HL-60 (cell line): ENCODE measurements around the gene KRTAP1-1.

Source experiments
- DNase-seq, 2 experiments: peaks; one replicate each; pipeline ENCODE4 v3.0.0-alpha.2; 2010 to 2020; ENCODE audit warnings: low read depth in 1 of 2, low spot score in 1 of 2
- H3K27ac ChIP-seq: fragments of 250-450 bp; sonication (Bioruptor Pico); replicated peaks from 2 replicates; pipeline ENCODE4 v1.5.1; 2020; ENCODE audit warnings: mild to moderate bottlenecking, moderate library complexity
- H3K27me3 ChIP-seq: fragments of 250-450 bp; sonication (Bioruptor Pico); 2 replicates; pipeline ENCODE4 v1.5.1; 2021; ENCODE audit warnings: mild to moderate bottlenecking, moderate library complexity; ENCODE audit not compliant: insufficient read depth, poor library complexity, severe bottlenecking
- H3K4me3 ChIP-seq: replicated peaks from 2 replicates; pipeline ENCODE4 v1.5.1; 2011; ENCODE audit warnings: mild to moderate bottlenecking, control low read depth, low read length; ENCODE audit not compliant: insufficient read depth
- GABPA ChIP-seq: IDR thresholded peaks from 2 replicates; pipeline ENCODE4 v1.6.1; 2012; ENCODE audit warnings: low read depth
- POLR2AphosphoS5 ChIP-seq: IDR thresholded peaks from 2 replicates; pipeline ENCODE4 v1.6.1; 2012; ENCODE audit warnings: low read depth
- SPI1 ChIP-seq: IDR thresholded peaks from 2 replicates; pipeline ENCODE4 v1.6.1; 2012; ENCODE audit warnings: low read depth, mild to moderate bottlenecking, borderline replicate concordance
- TF ChIP-seq, protein P1 (sequence below): IDR thresholded peaks from one replicate; pipeline ENCODE4 v1.5.1; 2011; ENCODE audit warnings: low read length, control low read depth, inconsistent platforms; ENCODE audit not compliant: insufficient read depth
- TF ChIP-seq, protein P2 (sequence below): IDR thresholded peaks from 2 replicates; pipeline ENCODE4 v1.6.1; 2012; ENCODE audit warnings: low read depth; ENCODE audit not compliant: insufficient replicate concordance

KRTAP1-1 gene

DNA sequence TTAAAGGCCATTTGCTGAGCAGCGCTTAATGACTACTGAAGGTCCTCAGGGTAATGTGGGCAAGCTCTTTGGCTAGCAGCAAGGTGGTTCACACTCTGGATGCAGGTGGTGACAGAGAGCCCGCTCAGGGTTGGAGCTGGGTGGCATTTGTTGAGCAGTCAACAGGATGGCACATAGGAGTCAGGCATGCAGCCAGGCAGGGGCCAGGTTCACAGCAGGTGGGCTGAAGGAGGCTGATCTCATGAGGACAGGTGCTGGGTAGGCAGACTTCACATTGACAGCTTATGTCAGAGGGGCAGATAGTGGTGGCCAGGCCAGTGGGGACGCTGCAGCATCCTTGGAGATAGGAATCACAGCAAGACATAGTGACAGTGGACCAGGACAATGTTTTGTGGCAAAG lies 36.9 kb downstream of the KRTAP1-1 start:
- TF ChIP-seq POLR2AphosphoS5 = no peak
- TF ChIP-seq SPI1 = no peak
- no peak for TF ChIP-seq GABPA
- TF ChIP-seq, protein P1, sequence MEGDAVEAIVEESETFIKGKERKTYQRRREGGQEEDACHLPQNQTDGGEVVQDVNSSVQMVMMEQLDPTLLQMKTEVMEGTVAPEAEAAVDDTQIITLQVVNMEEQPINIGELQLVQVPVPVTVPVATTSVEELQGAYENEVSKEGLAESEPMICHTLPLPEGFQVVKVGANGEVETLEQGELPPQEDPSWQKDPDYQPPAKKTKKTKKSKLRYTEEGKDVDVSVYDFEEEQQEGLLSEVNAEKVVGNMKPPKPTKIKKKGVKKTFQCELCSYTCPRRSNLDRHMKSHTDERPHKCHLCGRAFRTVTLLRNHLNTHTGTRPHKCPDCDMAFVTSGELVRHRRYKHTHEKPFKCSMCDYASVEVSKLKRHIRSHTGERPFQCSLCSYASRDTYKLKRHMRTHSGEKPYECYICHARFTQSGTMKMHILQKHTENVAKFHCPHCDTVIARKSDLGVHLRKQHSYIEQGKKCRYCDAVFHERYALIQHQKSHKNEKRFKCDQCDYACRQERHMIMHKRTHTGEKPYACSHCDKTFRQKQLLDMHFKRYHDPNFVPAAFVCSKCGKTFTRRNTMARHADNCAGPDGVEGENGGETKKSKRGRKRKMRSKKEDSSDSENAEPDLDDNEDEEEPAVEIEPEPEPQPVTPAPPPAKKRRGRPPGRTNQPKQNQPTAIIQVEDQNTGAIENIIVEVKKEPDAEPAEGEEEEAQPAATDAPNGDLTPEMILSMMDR = no peak
- TF ChIP-seq, protein P2, sequence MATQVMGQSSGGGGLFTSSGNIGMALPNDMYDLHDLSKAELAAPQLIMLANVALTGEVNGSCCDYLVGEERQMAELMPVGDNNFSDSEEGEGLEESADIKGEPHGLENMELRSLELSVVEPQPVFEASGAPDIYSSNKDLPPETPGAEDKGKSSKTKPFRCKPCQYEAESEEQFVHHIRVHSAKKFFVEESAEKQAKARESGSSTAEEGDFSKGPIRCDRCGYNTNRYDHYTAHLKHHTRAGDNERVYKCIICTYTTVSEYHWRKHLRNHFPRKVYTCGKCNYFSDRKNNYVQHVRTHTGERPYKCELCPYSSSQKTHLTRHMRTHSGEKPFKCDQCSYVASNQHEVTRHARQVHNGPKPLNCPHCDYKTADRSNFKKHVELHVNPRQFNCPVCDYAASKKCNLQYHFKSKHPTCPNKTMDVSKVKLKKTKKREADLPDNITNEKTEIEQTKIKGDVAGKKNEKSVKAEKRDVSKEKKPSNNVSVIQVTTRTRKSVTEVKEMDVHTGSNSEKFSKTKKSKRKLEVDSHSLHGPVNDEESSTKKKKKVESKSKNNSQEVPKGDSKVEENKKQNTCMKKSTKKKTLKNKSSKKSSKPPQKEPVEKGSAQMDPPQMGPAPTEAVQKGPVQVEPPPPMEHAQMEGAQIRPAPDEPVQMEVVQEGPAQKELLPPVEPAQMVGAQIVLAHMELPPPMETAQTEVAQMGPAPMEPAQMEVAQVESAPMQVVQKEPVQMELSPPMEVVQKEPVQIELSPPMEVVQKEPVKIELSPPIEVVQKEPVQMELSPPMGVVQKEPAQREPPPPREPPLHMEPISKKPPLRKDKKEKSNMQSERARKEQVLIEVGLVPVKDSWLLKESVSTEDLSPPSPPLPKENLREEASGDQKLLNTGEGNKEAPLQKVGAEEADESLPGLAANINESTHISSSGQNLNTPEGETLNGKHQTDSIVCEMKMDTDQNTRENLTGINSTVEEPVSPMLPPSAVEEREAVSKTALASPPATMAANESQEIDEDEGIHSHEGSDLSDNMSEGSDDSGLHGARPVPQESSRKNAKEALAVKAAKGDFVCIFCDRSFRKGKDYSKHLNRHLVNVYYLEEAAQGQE = no peak
- Histone ChIP-seq H3K27ac (no peak overlapping the region), H3K27me3 (peaks cover 4% of the 10 kb centered on the region), H3K4me3 (no peak overlapping the region)
- DNase-seq = no peak

DNA sequence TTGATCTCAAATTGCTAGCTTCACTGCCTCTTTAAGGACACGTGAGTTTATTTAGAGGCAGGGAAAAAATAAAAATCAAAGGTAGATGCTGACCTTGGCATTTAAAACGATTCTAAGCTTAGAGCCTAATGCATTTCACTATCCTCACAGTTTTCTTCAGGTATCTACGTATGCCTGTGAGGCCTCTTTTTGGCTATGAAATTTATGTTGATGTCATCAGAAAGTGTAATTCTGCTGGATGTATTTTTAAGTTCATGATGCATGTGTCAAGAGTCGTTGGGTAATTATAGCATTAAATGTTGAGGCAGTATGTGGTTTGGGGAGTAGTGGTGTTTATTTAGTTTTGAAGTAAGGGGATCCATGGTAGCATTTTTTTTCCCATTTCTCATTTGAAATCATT lies 37.3 kb downstream of the KRTAP1-1 start:
- Histone ChIP-seq H3K27ac (no peak overlapping the region), H3K27me3 (peaks cover 4% of the 10 kb centered on the region), H3K4me3 (no peak overlapping the region)
- no peak for DNase-seq
- TF ChIP-seq, protein P1 = no peak
- TF ChIP-seq, protein P2 = no peak
- TF ChIP-seq SPI1 (no peak), GABPA (no peak), POLR2AphosphoS5 (no peak)

DNA sequence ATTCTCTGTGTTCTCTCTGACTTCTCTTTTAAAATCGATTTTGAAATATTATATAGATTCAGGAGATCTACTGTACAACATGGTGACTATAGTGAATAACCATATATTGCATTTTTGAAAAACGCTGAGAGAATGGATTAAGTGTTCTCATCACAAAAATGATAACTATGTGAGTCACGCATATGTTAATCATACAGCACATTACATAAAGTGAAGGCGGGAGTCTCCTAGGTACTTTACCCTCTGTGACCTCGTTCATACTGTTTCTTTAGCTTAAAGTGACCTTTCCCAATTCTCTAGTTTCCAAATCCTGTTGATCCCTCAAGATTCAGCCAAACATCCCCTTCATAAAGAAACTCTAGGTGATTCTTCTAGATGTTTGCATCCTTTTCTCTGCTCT lies 38.4 kb downstream of the KRTAP1-1 start:
- H3K27me3 ChIP-seq = peaks cover 4% of the 10 kb centered on the region
- no peak overlapping the region for H3K4me3 ChIP-seq
- DNase-seq = no peak
- H3K27ac ChIP-seq = no peak overlapping the region
- TF ChIP-seq, protein P2 = no peak
- no peak for TF ChIP-seq POLR2AphosphoS5
- TF ChIP-seq GABPA = no peak
- no peak for TF ChIP-seq SPI1
- TF ChIP-seq, protein P1 = no peak
